IMR-90 (cell line): ENCODE data around the gene PHLDB1.

Source experiments
- CEBPB ChIP-seq: IDR thresholded peaks from 2 replicates; pipeline ENCODE4 v1.6.1; 2012; ENCODE audit warnings: low read depth, low read length, improper control_type of control experiment
- CHD1 ChIP-seq: IDR thresholded peaks from 2 replicates; pipeline ENCODE4 v1.6.1; 2012; ENCODE audit warnings: low read depth, low read length, improper control_type of control experiment
- CTCF ChIP-seq: conservative IDR thresholded peaks from 2 replicates; pipeline ENCODE4 v1.5.1; 2012; ENCODE audit warnings: mild to moderate bottlenecking, low read depth, low read length, improper control_type of control experiment
- MAFK ChIP-seq: IDR thresholded peaks from 2 replicates; pipeline ENCODE4 v1.6.1; 2012; ENCODE audit warnings: low read depth, low read length, improper control_type of control experiment
- MXI1 ChIP-seq: IDR thresholded peaks from 2 replicates; pipeline ENCODE4 v1.6.1; 2012; ENCODE audit warnings: low read depth, mild to moderate bottlenecking, low read length, moderate library complexity, borderline replicate concordance
- POLR2A ChIP-seq: IDR thresholded peaks from 2 replicates; pipeline ENCODE4 v1.6.1; 2012; ENCODE audit warnings: mild to moderate bottlenecking, low read depth, low read length
- RAD21 ChIP-seq: IDR thresholded peaks from 2 replicates; pipeline ENCODE4 v1.6.1; 2012; ENCODE audit warnings: low read length, improper control_type of control experiment
- RCOR1 ChIP-seq: IDR thresholded peaks from 2 replicates; pipeline ENCODE4 v1.6.1; 2012; ENCODE audit warnings: mild to moderate bottlenecking, low read length, improper control_type of control experiment; ENCODE audit not compliant: insufficient replicate concordance
- RFX5 ChIP-seq: IDR thresholded peaks from 2 replicates; pipeline ENCODE4 v1.8.0; 2012; ENCODE audit warnings: low read depth, mild to moderate bottlenecking, low read length, moderate library complexity

- TF ChIP-seq RAD21 (no peak), CTCF (no peak), POLR2A (no peak), CEBPB (no peak), MAFK (no peak), RFX5 (no peak), CHD1 (no peak), RCOR1 (no peak), MXI1 (no peak)
Measured at GRCh38 chr11:118643142-118643994, 36.0 kb downstream of the PHLDB1 start.
